Central memory CD4-positive, alpha-beta T cell (primary cell): ENCODE data around the gene LMAN2L.

ENCODE experiments used
- DNase-seq: peaks from one replicate; pipeline ENCODE4 v3.0.0; 2022

The LMAN2L gene

GRCh38 chr2:96702098-96702785 lies 37.6 kb downstream of the LMAN2L start:
- no peak for DNase-seq

GRCh38 chr2:96701636-96702035 lies 38.2 kb downstream of the LMAN2L start:
- no peak for DNase-seq

GRCh38 chr2:96700086-96700485 lies 39.8 kb downstream of the LMAN2L start:
- no peak for DNase-seq

GRCh38 chr2:96699621-96700020 lies 40.2 kb downstream of the LMAN2L start:
- DNase-seq, result no peak

GRCh38 chr2:96699021-96699420 lies 40.8 kb downstream of the LMAN2L start:
- DNase-seq, result no peak

GRCh38 chr2:96698221-96698861 lies 41.5 kb downstream of the LMAN2L start:
- no peak for DNase-seq

- DNase-seq, result no peak
Measured at GRCh38 chr2:96697476-96697875, 42.4 kb downstream of the LMAN2L start.

- no peak for DNase-seq
Measured at GRCh38 chr2:96695602-96696001, 44.3 kb downstream of the LMAN2L start.

- DNase-seq, result no peak
Measured at GRCh38 chr2:96694816-96695455, 44.9 kb downstream of the LMAN2L start.

- DNase-seq, result no peak
Measured at GRCh38 chr2:96694279-96694678, 45.6 kb downstream of the LMAN2L start.

GRCh38 chr2:96693286-96694200 lies 46.3 kb downstream of the LMAN2L start:
- no peak for DNase-seq

GRCh38 chr2:96692094-96692971 lies 47.5 kb downstream of the LMAN2L start:
- DNase-seq, result no peak

GRCh38 chr2:96691022-96691612 lies 48.7 kb downstream of the LMAN2L start:
- no peak for DNase-seq

GRCh38 chr2:96690306-96691021 lies 49.4 kb downstream of the LMAN2L start:
- DNase-seq, result no peak

- DNase-seq, result no peak
Measured at GRCh38 chr2:96689431-96689991, 50.4 kb downstream of the LMAN2L start.

GRCh38 chr2:96688649-96689430 lies 51.0 kb downstream of the LMAN2L start:
- no peak for DNase-seq

GRCh38 chr2:96687711-96688640 lies 51.9 kb downstream of the LMAN2L start:
- no peak for DNase-seq

- DNase-seq, result no peak
Measured at GRCh38 chr2:96687266-96687665, 52.6 kb downstream of the LMAN2L start.
